Prostate gland (tissue), 2 donors: ENCODE data around the gene R3HCC1L. TPM values are rescaled to one million over a fixed set of nuclear protein-coding genes. Genes with fewer than 3 reads are reported as not detected.

Experiments used
- DNase-seq: peaks from one replicate; pipeline ENCODE4 v3.0.0-alpha.2; 2019; ENCODE audit warnings: low spot score
- H3K27ac ChIP-seq, 2 donors: fragments of 200-600 bp; sonication (generic); 2 replicates each; pipeline ENCODE4 v1.5.1; 2017 to 2019
- H3K27me3 ChIP-seq: fragments of 200-600 bp; sonication (generic); replicated peaks from 2 replicates; pipeline ENCODE4 v1.5.1; 2019; ENCODE audit not compliant: insufficient read depth
- H3K36me3 ChIP-seq, 2 donors: fragments of 200-600 bp; sonication (generic); 1 replicate in 1 of 2; 2 replicates in 1 of 2; pipeline versions ENCODE4 v1.5.1 to v1.8.1; 2017 to 2019
- H3K4me1 ChIP-seq: fragments of 200-600 bp; sonication (generic); replicated peaks from 2 replicates; pipeline ENCODE4 v1.5.1; 2019
- H3K4me3 ChIP-seq, 2 donors: fragments of 200-600 bp; sonication (generic); 2 replicates each; pipeline ENCODE4 v1.5.1; 2017 to 2019
- H3K9me3 ChIP-seq: fragments of 200-600 bp; sonication (generic); 2 replicates; pipeline ENCODE4 v1.5.1; 2017
- POLR2A ChIP-seq: fragments of 450-650 bp; IDR thresholded peaks from one replicate; pipeline ENCODE4 v1.6.1; 2016; ENCODE audit warnings: antibody characterized with exemption, mild to moderate bottlenecking
- POLR2AphosphoS5 ChIP-seq: sonication (generic); formaldehyde crosslinking; IDR thresholded peaks from one replicate; pipeline ENCODE4 v1.6.1; 2017; ENCODE audit warnings: antibody characterized with exemption
- WGBS: methylation state at CpG from one replicate; pipeline ENCODE4 v1.1.5; 2018; 5-methylcytosine and 5-hydroxymethylcytosine counted together
- intact Hi-C: fragments of 100-400 bp; cut with DNase I; formaldehyde crosslinking; loops from one replicate; pipeline ENCODE4 v1.14.2; 2022
- total RNA-seq, 2 donors: library from RNA; depleted of rRNA; stranded (reverse); fragments of >200 nt; gene quantifications; one replicate each; pipeline ENCODE4 v1.1.0, GENCODE V29; 2016
- TF ChIP-seq, protein P1 (sequence below), 4 experiments: fragments of 200-600 bp in 2 of 4; fragments of 450-650 bp in 2 of 4; sonication (generic) in 2 of 4; IDR thresholded peaks; 1 replicate in 3 of 4; 2 replicates in 1 of 4; pipeline ENCODE4 v1.5.1; 2016 to 2019; ENCODE audit warnings: antibody characterized with exemption in 4 of 4, mild to moderate bottlenecking in 2 of 4, moderate library complexity in 2 of 4

The R3HCC1L gene
- total RNA-seq, 2 donors from 2014 or later, result 14.2 to 26.0 TPM

GRCh38 chr10:98158576-98158975 is 24.1 kb downstream of the R3HCC1L start:
- H3K36me3 ChIP-seq, result no peaks in the 10 kb centered on the region
- no peaks in the 10 kb centered on the region for H3K4me1 ChIP-seq
- TF ChIP-seq POLR2AphosphoS5 (no peak), POLR2A (no peak)
- TF ChIP-seq, protein P1, sequence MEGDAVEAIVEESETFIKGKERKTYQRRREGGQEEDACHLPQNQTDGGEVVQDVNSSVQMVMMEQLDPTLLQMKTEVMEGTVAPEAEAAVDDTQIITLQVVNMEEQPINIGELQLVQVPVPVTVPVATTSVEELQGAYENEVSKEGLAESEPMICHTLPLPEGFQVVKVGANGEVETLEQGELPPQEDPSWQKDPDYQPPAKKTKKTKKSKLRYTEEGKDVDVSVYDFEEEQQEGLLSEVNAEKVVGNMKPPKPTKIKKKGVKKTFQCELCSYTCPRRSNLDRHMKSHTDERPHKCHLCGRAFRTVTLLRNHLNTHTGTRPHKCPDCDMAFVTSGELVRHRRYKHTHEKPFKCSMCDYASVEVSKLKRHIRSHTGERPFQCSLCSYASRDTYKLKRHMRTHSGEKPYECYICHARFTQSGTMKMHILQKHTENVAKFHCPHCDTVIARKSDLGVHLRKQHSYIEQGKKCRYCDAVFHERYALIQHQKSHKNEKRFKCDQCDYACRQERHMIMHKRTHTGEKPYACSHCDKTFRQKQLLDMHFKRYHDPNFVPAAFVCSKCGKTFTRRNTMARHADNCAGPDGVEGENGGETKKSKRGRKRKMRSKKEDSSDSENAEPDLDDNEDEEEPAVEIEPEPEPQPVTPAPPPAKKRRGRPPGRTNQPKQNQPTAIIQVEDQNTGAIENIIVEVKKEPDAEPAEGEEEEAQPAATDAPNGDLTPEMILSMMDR (IDR thresholded peaks at IDR 0.05), result no peak
- no peaks in the 10 kb centered on the region for H3K9me3 ChIP-seq
- H3K4me3 ChIP-seq, result no peak overlapping the region
- 88% methylated on average over 1 of the region's 1 CpG for WGBS
- no peak for DNase-seq
- H3K27ac ChIP-seq, result no peak overlapping the region
- no peaks in the 10 kb centered on the region for H3K27me3 ChIP-seq
- intact Hi-C loops, result no loop called here

GRCh38 chr10:98163941-98164340 is 29.5 kb downstream of the R3HCC1L start:
- TF ChIP-seq POLR2AphosphoS5 (no peak), POLR2A (no peak)
- TF ChIP-seq, protein P1 (IDR thresholded peaks at IDR 0.05), result no peak
- DNase-seq, result no peak
- Histone ChIP-seq H3K36me3 (no peaks in the 10 kb centered on the region), H3K27ac (no peak overlapping the region), H3K27me3 (no peaks in the 10 kb centered on the region), H3K9me3 (no peaks in the 10 kb centered on the region), H3K4me3 (no peak overlapping the region), H3K4me1 (no peaks in the 10 kb centered on the region)
- 89% methylated on average over 5 of the region's 5 CpGs for WGBS
- intact Hi-C loops, result no loop called here

DNA sequence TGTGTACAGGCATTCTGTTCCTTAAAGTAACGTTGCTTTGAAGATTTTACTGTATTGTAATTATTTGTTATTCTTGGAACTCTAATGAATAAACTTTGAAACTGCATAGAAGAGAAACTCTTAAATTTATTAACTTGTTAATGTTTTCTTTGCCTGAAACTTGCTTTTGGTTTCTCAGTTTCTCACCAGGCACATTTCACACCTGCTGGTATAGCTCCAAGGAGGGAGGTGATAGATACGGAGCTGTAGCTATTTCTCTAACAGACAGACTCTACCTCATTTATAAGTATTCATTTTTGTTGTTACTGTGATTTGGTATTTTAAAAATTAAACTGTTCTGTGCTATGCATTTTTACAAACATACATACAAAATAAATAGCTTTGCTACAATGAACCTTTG is 32.7 kb downstream of the R3HCC1L start:
- 28% methylated on average over 2 of the region's 2 CpGs for WGBS
- Histone ChIP-seq H3K4me3 (no peak overlapping the region), H3K36me3 (no peaks in the 10 kb centered on the region), H3K27ac (no peak overlapping the region), H3K9me3 (no peaks in the 10 kb centered on the region), H3K27me3 (no peaks in the 10 kb centered on the region), H3K4me1 (no peaks in the 10 kb centered on the region)
- intact Hi-C loops, result no loop called here
- TF ChIP-seq POLR2AphosphoS5, result no peak
- TF ChIP-seq, protein P1 (IDR thresholded peaks at IDR 0.05), result no peak
- TF ChIP-seq POLR2A, result no peak
- no peak for DNase-seq

DNA sequence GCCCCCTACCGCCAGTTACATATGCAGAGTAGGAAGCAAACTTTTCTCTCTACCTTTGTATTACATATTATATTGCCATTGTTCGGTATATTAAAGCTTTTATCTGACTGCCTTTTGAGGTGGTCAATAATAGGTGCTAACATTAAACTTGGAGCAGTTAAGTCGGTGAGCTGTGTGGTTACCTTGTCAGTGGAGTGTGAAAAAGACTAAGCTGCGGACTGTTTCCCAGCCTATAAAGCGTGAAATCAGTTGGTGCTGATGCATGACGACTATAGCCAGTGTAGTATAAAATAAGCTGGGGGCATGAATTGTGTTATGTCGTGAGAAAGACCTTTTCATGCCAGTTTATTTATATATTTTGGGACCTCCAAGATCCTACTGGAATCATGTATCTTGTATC is 33.7 kb downstream of the R3HCC1L start:
- 95% methylated on average over 7 of the region's 7 CpGs for WGBS

GRCh38 chr10:98168766-98169165 is 34.3 kb downstream of the R3HCC1L start:
- DNase-seq, result no peak
- H3K27me3 ChIP-seq, result no peaks in the 10 kb centered on the region
- H3K9me3 ChIP-seq, result no peaks in the 10 kb centered on the region
- H3K27ac ChIP-seq, result no peak overlapping the region
- 86% methylated on average over 3 of the region's 3 CpGs for WGBS
- H3K4me1 ChIP-seq, result no peaks in the 10 kb centered on the region
- TF ChIP-seq POLR2A (no peak), POLR2AphosphoS5 (no peak)
- TF ChIP-seq, protein P1 (IDR thresholded peaks at IDR 0.05), result no peak
- no peaks in the 10 kb centered on the region for H3K36me3 ChIP-seq
- intact Hi-C loops, result no loop called here
- H3K4me3 ChIP-seq, result no peak overlapping the region

More for the DNA sequence above, 33.7 kb downstream of the R3HCC1L start:
- Histone ChIP-seq H3K4me3 (no peak overlapping the region), H3K27me3 (no peaks in the 10 kb centered on the region), H3K9me3 (no peaks in the 10 kb centered on the region), H3K27ac (no peak overlapping the region), H3K36me3 (no peaks in the 10 kb centered on the region), H3K4me1 (no peaks in the 10 kb centered on the region)
- TF ChIP-seq, protein P1 (IDR thresholded peaks at IDR 0.05), result no peak
- TF ChIP-seq POLR2A (no peak), POLR2AphosphoS5 (no peak)
- DNase-seq, result no peak
- intact Hi-C loops, result no loop called here
